MG63 (cell line): Measurements from ENCODE around the gene GALNTL6. TPM values are rescaled to one million over a fixed set of nuclear protein-coding genes. Genes with fewer than 3 reads are reported as not detected.
"Not testable (repeated sequence)": the region's sequence is repeated elsewhere in the genome, so short reads cannot be mapped to it uniquely, and the experiment has no call there.

ENCODE experiments used
- DNase-seq: peaks from one replicate; pipeline ENCODE4 v3.0.0-alpha.2; 2020
- H3K27me3 ChIP-seq: fragments of 250-450 bp; sonication (Bioruptor Pico); 2 replicates; pipeline ENCODE4 v1.5.1; 2020; ENCODE audit warnings: mild to moderate bottlenecking, moderate library complexity
- H3K36me3 ChIP-seq: fragments of 250-450 bp; sonication (Bioruptor Pico); 2 replicates; pipeline ENCODE4 v1.5.1; 2020; ENCODE audit warnings: mild to moderate bottlenecking, moderate library complexity
- H3K4me3 ChIP-seq: fragments of 250-450 bp; sonication (Bioruptor Pico); 2 replicates; pipeline ENCODE4 v1.5.1; 2020; ENCODE audit warnings: mild to moderate bottlenecking, moderate library complexity
- H3K9me3 ChIP-seq: fragments of 250-450 bp; sonication (Bioruptor Pico); 2 replicates; pipeline ENCODE4 v1.5.1; 2020; ENCODE audit warnings: mild to moderate bottlenecking, moderate library complexity
- total RNA-seq: library from RNA; depleted of rRNA; stranded (reverse); fragments of >200 nt; shearing (Covaris generic); gene quantifications from 2 replicates; pipeline ENCODE4 v1.2.3, GENCODE V29; 2014; ENCODE audit warnings: low replicate concordance

GALNTL6 gene
- total RNA-seq, 1 experiment from 2014 or later: not detected

- H3K4me3 ChIP-seq, DNase-seq, H3K36me3 ChIP-seq: not testable (repeated sequence)
- Histone ChIP-seq H3K27me3 (peaks cover 47% of the 10 kb centered on the region), H3K9me3 (peaks cover 16% of the 10 kb centered on the region; the same call in 1 of the 2 replicates)
Measured at GRCh38 chr4:172970189-172970588, 1157.0 kb downstream of the GALNTL6 start.

GRCh38 chr4:172974586-172974985 is 1161.4 kb downstream of the GALNTL6 start:
- Histone ChIP-seq H3K4me3 (no peak overlapping the region), H3K9me3 (peaks cover 6% of the 10 kb centered on the region; the same call in 1 of the 2 replicates), H3K27me3 (peaks cover 49% of the 10 kb centered on the region), H3K36me3 (no peaks in the 10 kb centered on the region)
- no peak for DNase-seq

- no peak overlapping the region for H3K4me3 ChIP-seq
- peaks cover 55% of the 10 kb centered on the region for H3K27me3 ChIP-seq
- H3K9me3 ChIP-seq: no peaks in the 10 kb centered on the region; the same call in 1 of the 2 replicates
- no peaks in the 10 kb centered on the region for H3K36me3 ChIP-seq
- DNase-seq: no peak
Measured at GRCh38 chr4:172975651-172976229, 1162.5 kb downstream of the GALNTL6 start.

- H3K9me3 ChIP-seq, H3K4me3 ChIP-seq, DNase-seq, H3K36me3 ChIP-seq: not testable (repeated sequence)
- H3K27me3 ChIP-seq: peaks cover 54% of the 10 kb centered on the region
Measured at GRCh38 chr4:172977491-172978041, 1164.4 kb downstream of the GALNTL6 start.

- DNase-seq: no peak
- H3K27me3 ChIP-seq: peaks cover 47% of the 10 kb centered on the region
- H3K36me3 ChIP-seq: no peaks in the 10 kb centered on the region
- 0 out of 2 replicates have a peak, but pooled peaks cover 2% of the 10 kb centered on the region for H3K9me3 ChIP-seq
- no peak overlapping the region for H3K4me3 ChIP-seq
Measured at GRCh38 chr4:172978848-172979247, 1165.6 kb downstream of the GALNTL6 start.

- no peak for DNase-seq
- Histone ChIP-seq H3K36me3 (no peaks in the 10 kb centered on the region), H3K27me3 (peaks cover 47% of the 10 kb centered on the region), H3K9me3 (0 out of 2 replicates have a peak, but pooled peaks cover 2% of the 10 kb centered on the region), H3K4me3 (no peak overlapping the region)
Measured at GRCh38 chr4:172979332-172979731, 1166.1 kb downstream of the GALNTL6 start.

- Histone ChIP-seq H3K4me3 (no peak overlapping the region), H3K9me3 (0 out of 2 replicates have a peak, but pooled peaks cover 2% of the 10 kb centered on the region), H3K36me3 (no peaks in the 10 kb centered on the region), H3K27me3 (peaks cover 44% of the 10 kb centered on the region)
- DNase-seq: no peak
Measured at GRCh38 chr4:172980219-172980618, 1167.0 kb downstream of the GALNTL6 start.

- Histone ChIP-seq H3K27me3 (peaks cover 34% of the 10 kb centered on the region), H3K4me3 (no peak overlapping the region), H3K36me3 (no peaks in the 10 kb centered on the region), H3K9me3 (0 out of 2 replicates have a peak, but pooled peaks cover 2% of the 10 kb centered on the region)
- DNase-seq: peak; percentile 84
Measured at GRCh38 chr4:172982151-172982590, 1169.0 kb downstream of the GALNTL6 start.

GRCh38 chr4:172983014-172983413 is 1169.8 kb downstream of the GALNTL6 start:
- no peak for DNase-seq
- peaks cover 29% of the 10 kb centered on the region for H3K27me3 ChIP-seq
- 0 out of 2 replicates have a peak, but pooled peaks cover 2% of the 10 kb centered on the region for H3K9me3 ChIP-seq
- no peaks in the 10 kb centered on the region for H3K36me3 ChIP-seq
- no peak overlapping the region for H3K4me3 ChIP-seq

- H3K27me3 ChIP-seq: peaks cover 22% of the 10 kb centered on the region
- no peak for DNase-seq
- H3K9me3 ChIP-seq: 0 out of 2 replicates have a peak, but pooled peaks cover 2% of the 10 kb centered on the region
- no peaks in the 10 kb centered on the region for H3K36me3 ChIP-seq
- no peak overlapping the region for H3K4me3 ChIP-seq
Measured at GRCh38 chr4:172983631-172984030, 1170.4 kb downstream of the GALNTL6 start.

- Histone ChIP-seq H3K9me3 (0 out of 2 replicates have a peak, but pooled peaks cover 4% of the 10 kb centered on the region), H3K4me3 (no peak overlapping the region), H3K36me3 (no peaks in the 10 kb centered on the region), H3K27me3 (peaks cover 6% of the 10 kb centered on the region)
- DNase-seq: no peak
Measured at GRCh38 chr4:172985552-172985951, 1172.3 kb downstream of the GALNTL6 start.

- no peak overlapping the region for H3K4me3 ChIP-seq
- H3K9me3 ChIP-seq: 0 out of 2 replicates have a peak, but pooled peaks cover 4% of the 10 kb centered on the region
- H3K36me3 ChIP-seq: no peaks in the 10 kb centered on the region
- peaks cover 3% of the 10 kb centered on the region; the same call in 1 of the 2 replicates for H3K27me3 ChIP-seq
- DNase-seq: no peak
Measured at GRCh38 chr4:172986114-172986513, 1172.9 kb downstream of the GALNTL6 start.

- 0 out of 2 replicates have a peak, but pooled peaks cover 2% of the 10 kb centered on the region for H3K9me3 ChIP-seq
- no peaks in the 10 kb centered on the region for H3K27me3 ChIP-seq
- no peaks in the 10 kb centered on the region for H3K36me3 ChIP-seq
- H3K4me3 ChIP-seq: no peak overlapping the region
- DNase-seq: no peak
Measured at GRCh38 chr4:172989984-172990820, 1177.0 kb downstream of the GALNTL6 start.

- H3K9me3 ChIP-seq: 0 out of 2 replicates have a peak, but pooled peaks cover 2% of the 10 kb centered on the region
- no peaks in the 10 kb centered on the region for H3K36me3 ChIP-seq
- DNase-seq: no peak
- H3K4me3 ChIP-seq: no peak overlapping the region
- H3K27me3 ChIP-seq: no peaks in the 10 kb centered on the region
Measured at GRCh38 chr4:172992648-172993378, 1179.6 kb downstream of the GALNTL6 start.

- DNase-seq: no peak
- Histone ChIP-seq H3K4me3 (no peak overlapping the region), H3K36me3 (no peaks in the 10 kb centered on the region), H3K27me3 (no peaks in the 10 kb centered on the region), H3K9me3 (no peaks in the 10 kb centered on the region; the same call in 1 of the 2 replicates)
Measured at GRCh38 chr4:172995161-172995560, 1182.0 kb downstream of the GALNTL6 start.

GRCh38 chr4:172995704-172996103 is 1182.5 kb downstream of the GALNTL6 start:
- Histone ChIP-seq H3K9me3 (no peaks in the 10 kb centered on the region; the same call in 1 of the 2 replicates), H3K27me3 (no peaks in the 10 kb centered on the region), H3K4me3 (no peak overlapping the region), H3K36me3 (no peaks in the 10 kb centered on the region)
- no peak for DNase-seq
